Germinal center (tissue), 1 donor: ENCODE data around the gene DLX4.

ENCODE experiments used
- DNase-seq: peaks from one replicate; pipeline ENCODE4 v3.0.0; 2012; ENCODE audit warnings: mixed read lengths, low spot score

Gene DLX4, protein sequence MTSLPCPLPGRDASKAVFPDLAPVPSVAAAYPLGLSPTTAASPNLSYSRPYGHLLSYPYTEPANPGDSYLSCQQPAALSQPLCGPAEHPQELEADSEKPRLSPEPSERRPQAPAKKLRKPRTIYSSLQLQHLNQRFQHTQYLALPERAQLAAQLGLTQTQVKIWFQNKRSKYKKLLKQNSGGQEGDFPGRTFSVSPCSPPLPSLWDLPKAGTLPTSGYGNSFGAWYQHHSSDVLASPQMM

GRCh38 chr17:49969134-49969759 is at the start of gene DLX4:
Gene DLX4, plus strand, starts transcription at chr17:49969190. Its CDS starts 279 bp downstream, at chr17:49969469.
- DNase-seq: peak; percentile 52

GRCh38 chr17:49920030-49920769 is 48.8 kb upstream of the DLX4 start:
- no peak for DNase-seq

DNA sequence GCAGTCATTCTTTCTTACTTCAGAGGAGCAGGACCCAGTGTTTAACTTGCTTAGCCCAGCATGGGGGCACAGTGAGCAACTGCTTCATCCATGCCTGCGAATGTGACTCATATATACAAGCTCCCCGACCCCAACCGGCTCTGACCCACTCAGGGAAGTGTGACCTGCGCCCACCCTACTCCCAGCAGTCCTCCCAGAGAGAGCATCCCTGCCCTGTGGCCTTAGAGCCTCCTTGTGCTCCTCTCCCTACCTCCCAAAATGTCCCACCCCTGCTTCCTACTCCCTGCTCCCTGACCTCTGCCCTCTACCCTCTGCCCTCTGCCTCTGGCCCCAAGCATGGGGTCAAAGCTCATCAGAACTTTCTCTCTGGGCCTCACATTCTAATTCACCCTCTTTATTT is 46.9 kb upstream of the DLX4 start:
- DNase-seq: no peak

GRCh38 chr17:49924116-49924515 is 44.9 kb upstream of the DLX4 start:
- no peak for DNase-seq

GRCh38 chr17:49924589-49924988 is 44.4 kb upstream of the DLX4 start:
- DNase-seq: no peak

DNA sequence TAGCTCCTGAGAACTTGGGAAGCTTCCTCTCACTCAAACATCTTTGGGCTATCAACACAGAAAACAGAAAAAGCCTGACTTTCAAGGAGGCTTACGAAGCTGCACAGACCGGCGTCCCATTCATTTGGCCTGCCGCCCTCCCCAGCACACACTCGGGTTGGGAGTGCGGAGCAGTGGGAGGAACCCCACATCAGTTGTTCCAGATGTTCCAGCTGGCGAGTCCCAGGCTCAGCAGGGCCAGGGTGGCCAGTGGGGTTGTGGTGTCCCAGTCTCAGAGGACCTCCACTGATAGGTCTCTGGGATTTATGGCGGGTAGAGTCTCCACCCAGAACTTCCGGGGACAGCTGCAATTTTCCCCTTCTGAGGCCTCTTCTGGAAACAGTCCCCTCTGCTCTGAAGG is 43.1 kb upstream of the DLX4 start:
- DNase-seq: no peak

DNA sequence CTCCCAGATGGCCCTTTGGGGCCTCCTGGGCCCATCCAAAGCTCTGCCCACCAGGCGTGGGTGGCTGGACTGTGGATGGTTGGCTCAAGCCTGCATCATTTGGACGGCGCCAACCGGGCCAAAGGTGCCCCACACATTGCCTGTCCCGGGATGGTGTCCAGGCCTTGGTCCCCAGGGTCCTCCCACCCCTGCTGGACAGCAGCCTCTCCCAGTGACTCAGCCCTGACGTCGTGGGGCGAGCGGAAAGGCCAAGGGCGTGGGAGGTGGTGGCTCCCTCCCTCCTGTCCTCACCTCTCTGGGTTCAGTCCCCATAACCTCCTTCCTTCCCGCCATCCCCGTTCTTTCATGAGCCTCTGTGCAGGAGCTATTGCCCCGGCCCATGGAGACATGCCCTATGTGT is 42.1 kb upstream of the DLX4 start:
- no peak for DNase-seq

DNA sequence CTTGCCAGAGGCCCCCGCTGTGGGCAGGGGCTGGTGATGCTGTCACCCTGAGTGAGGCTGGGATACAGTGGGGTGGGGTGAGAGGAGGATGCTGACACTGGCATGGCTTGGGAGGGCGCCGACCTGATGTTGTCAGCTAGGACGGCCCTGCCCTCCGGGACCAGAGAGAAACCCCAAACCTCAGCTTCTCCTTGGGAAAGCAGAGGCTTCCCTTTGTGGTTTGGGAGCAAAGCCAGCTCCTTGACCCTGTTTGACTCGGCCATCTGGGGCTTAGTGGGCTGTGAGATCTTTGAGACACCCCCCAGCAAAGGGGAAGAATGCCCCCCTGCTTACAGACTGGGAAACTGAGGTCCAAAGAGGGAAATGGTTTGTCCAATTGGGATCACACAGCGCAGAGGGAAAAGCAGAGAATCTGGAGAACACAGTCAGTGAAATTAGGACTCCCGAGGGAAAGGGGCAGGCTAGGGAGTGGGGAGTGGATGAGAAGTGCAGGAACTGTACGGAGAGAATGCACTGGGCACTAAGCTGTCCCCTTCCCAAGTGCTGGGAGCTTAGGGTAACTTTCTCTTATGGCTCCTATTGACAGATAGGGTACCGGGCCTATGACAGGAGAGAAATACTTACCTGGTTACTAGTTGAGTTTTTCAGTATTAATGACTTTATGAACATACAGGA is 40.7 kb upstream of the DLX4 start:
- no peak for DNase-seq

- DNase-seq: no peak
These were observed 40.0 kb upstream of the DLX4 start for GRCh38 chr17:49928837-49929475.

DNA sequence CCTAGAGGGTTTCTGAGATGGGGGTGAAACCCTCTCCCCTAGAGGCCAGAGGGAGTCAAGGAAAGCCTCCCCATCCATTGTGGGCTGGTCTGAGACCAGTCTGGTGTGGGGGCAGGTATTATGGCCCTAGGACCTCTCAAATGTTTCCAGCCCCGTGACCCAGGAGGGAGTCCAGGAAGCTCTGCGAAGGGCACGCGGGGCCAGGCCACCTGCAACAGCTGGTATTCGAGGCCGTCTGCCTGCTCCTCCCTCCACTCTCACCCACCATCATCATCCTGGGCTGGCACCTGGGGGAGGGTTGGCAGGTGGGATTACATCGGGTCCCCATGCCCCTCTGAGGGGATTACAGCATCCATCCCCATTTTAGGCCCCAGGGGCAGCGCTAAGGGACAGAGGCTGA is 38.1 kb upstream of the DLX4 start:
- DNase-seq: no peak

- DNase-seq: no peak
These were observed 37.4 kb upstream of the DLX4 start for GRCh38 chr17:49931416-49932137.

DNA sequence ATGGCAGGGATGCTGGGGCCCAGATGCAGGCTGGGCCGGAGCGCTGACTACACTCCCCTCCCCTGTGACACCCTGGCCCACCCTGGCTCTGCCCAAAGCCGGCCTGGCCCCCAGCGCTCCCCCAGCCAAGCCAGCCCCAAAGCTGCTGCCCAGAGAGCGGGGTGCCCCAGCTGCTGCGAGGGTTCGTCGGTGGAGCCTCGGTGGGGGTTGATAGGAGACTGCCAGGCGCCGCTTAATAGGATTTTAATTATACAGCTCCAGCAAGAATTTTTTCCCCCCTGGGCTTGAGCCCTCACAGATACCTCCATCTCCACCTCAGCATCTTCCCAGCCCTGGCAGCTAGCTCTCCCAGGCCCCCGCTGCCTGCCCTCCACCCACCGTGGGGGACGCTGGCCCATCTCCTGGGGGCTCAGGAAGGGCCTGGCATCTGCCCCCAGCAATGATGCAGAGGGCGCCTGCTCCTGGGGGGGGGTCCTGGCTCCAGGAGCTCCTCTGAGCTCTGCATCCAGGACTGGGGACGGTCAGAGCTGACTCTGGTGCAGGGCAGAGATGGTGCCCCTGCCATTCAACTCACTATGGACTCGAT is 36.8 kb upstream of the DLX4 start:
- no peak for DNase-seq

GRCh38 chr17:49932901-49933300 is 36.1 kb upstream of the DLX4 start:
- DNase-seq: no peak

DNA sequence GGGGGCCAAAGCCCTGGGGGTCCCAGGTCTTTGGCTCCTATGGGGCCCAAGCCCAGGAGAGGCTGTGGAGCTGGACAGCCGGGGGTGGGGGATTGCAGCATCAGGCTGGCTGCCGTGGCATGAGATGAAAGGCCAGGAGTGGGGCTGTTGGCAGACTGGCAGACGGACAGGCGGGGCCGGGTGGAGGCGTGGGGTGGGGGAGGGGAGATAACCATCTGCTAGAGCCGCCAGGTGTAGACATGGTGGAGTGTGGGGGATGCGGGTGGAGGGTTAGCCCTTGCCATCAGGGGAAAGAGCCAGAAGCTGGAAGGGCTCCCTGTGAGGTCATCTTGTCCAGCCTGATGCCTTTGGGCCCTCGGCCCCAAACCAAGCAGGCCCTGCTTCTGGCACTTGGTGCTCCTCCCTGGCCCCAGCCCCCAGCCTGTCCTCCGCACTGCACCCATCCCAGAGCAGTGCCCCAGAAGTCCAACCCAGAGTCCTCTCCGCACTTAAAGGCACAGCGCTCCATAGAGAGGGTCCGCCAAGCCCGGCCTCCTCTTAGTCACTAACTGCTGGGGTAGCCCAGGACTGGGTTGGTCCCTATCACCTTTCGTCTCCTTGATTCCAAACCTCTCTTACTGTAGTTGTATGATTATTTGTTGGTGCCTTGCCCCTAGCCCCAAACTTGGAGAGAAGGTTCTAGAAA is 33.3 kb upstream of the DLX4 start:
- no peak for DNase-seq

DNA sequence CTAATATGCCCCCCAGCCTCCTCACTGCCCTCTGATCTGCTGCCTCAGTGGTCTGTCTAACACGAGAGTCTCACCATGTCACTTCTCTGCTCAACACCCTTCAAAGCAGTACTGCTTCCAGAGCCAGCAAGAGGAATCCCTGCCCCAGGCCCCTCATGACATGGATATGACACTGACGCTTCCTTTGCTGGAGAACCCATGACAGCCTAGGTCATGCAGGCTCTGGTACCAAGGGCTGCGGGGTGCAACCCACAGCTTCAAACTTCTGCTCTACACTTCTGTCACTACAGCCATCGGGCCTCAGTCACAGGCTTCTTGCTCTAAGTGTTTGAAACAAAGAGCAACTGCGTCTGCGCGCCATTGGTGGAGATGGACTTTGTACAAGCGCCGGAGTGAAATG is 32.6 kb upstream of the DLX4 start:
- no peak for DNase-seq

GRCh38 chr17:49939318-49939717 is 29.7 kb upstream of the DLX4 start:
- no peak for DNase-seq

- DNase-seq: no peak
These were observed 27.6 kb upstream of the DLX4 start for GRCh38 chr17:49941427-49941826.

GRCh38 chr17:49942947-49943346 is 26.0 kb upstream of the DLX4 start:
- no peak for DNase-seq

DNA sequence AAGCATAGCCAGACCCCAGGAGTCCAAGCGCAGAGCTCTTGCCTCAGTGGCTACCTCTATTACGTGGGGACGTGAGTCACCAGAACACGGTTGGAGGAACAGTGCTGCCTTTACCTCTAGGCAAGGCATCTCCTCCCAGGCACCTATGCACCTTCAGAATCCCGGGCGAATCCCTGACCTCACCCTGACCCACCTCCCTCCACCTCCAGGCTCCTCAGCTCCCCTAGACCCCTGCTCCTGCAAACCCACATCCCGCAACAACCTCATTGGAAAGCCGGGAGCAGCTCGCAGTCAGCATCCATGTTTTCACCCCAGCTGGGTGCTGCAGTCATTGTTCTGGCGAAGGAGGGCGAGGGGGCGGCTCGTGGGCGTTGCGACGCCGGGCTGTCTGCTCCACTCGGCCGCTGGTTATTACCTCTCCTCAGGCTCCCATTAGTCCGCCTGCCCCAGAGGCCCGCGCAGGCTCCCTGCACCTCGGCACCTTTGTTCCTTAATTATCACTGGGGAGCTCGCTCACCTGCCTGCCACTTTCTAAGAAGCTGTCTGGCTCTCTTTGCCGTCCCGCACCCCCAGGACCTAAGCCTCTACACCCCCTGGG is 24.6 kb upstream of the DLX4 start:
- no peak for DNase-seq

- no peak for DNase-seq
These were observed 22.8 kb upstream of the DLX4 start for GRCh38 chr17:49946208-49946607.
